Neuronal stem cell (in vitro differentiated cells): Measurements from ENCODE around the gene FIGLA.
A peak's percentile ranks its signal among the peaks of the same experiment; 100 is the strongest.

ENCODE experiments used
- DNase-seq: peaks from one replicate; pipeline ENCODE4 v3.0.0-alpha.2; 2013; ENCODE audit warnings: low spot score
- H2AFZ ChIP-seq: one replicate; pipeline ENCODE4 v1.6.1; 2013; ENCODE audit warnings: mild to moderate bottlenecking, low read length, inconsistent platforms
- H2AK5ac ChIP-seq: 2 replicates; pipeline ENCODE4 v1.6.1; 2013; ENCODE audit warnings: low read depth, mild to moderate bottlenecking, inconsistent platforms, low read length, moderate library complexity, mixed read lengths
- H2BK120ac ChIP-seq: 2 replicates; pipeline ENCODE4 v1.6.1; 2013; ENCODE audit warnings: low read depth, mild to moderate bottlenecking, inconsistent platforms, low read length, moderate library complexity, mixed read lengths
- H2BK12ac ChIP-seq: one replicate; pipeline ENCODE4 v1.6.1; 2013; ENCODE audit warnings: low read length, inconsistent platforms
- H2BK15ac ChIP-seq: 2 replicates; pipeline ENCODE4 v1.6.1; 2013; ENCODE audit warnings: mild to moderate bottlenecking, low read length, inconsistent platforms, mixed read lengths
- H2BK5ac ChIP-seq: one replicate; pipeline ENCODE4 v1.6.1; 2013; ENCODE audit warnings: inconsistent platforms, mild to moderate bottlenecking, low read length, moderate library complexity
- H3K14ac ChIP-seq: one replicate; pipeline ENCODE4 v1.6.1; 2013; ENCODE audit warnings: low read length, inconsistent platforms
- H3K18ac ChIP-seq: 2 replicates; pipeline ENCODE4 v1.6.1; 2013; ENCODE audit warnings: low read length, inconsistent platforms
- H3K23ac ChIP-seq: 2 replicates; pipeline ENCODE4 v1.6.1; 2013; ENCODE audit warnings: low read depth, mild to moderate bottlenecking, mixed read lengths, low read length, inconsistent platforms; ENCODE audit not compliant: poor library complexity
- H3K27ac ChIP-seq: replicated peaks from 3 replicates; pipeline ENCODE4 v1.5.1; 2013; ENCODE audit warnings: low read length, inconsistent platforms
- H3K27me3 ChIP-seq, 3 experiments: 2 replicates each; pipeline ENCODE4 v1.6.1; 2013; ENCODE audit warnings: low read length in 3 of 3, mild to moderate bottlenecking in 2 of 3, inconsistent platforms in 1 of 3, low read depth in 1 of 3, mixed read lengths in 1 of 3, moderate library complexity in 1 of 3; ENCODE audit not compliant: control insufficient read depth in 3 of 3, insufficient read depth in 3 of 3
- H3K36me3 ChIP-seq, 2 donors: replicated peaks in 1 of 2; 2 replicates each; pipeline ENCODE4 v1.6.1; 2013; ENCODE audit warnings: low read length in 2 of 2; ENCODE audit not compliant: control insufficient read depth in 2 of 2, insufficient read depth in 2 of 2
- H3K4ac ChIP-seq: 2 replicates; pipeline ENCODE4 v1.6.1; 2013; ENCODE audit warnings: inconsistent platforms, mild to moderate bottlenecking, low read length, moderate library complexity
- H3K4me1 ChIP-seq, 2 donors: 1 replicate in 1 of 2; 2 replicates in 1 of 2; pipeline ENCODE4 v1.6.1; 2013; ENCODE audit warnings: low read length in 2 of 2, low read depth in 1 of 2; ENCODE audit not compliant: control insufficient read depth in 2 of 2, insufficient read depth in 1 of 2
- H3K4me2 ChIP-seq: one replicate; pipeline ENCODE4 v1.6.1; 2013; ENCODE audit warnings: mild to moderate bottlenecking, low read length, inconsistent platforms; ENCODE audit not compliant: insufficient read depth, poor library complexity, severe bottlenecking
- H3K4me3 ChIP-seq, 2 donors: 2 replicates each; pipeline ENCODE4 v1.5.1; 2013; ENCODE audit warnings: low read length in 2 of 2, mild to moderate bottlenecking in 2 of 2, inconsistent platforms in 1 of 2, moderate library complexity in 1 of 2
- H3K79me1 ChIP-seq: one replicate; pipeline ENCODE4 v1.6.1; 2013; ENCODE audit warnings: low read depth, mild to moderate bottlenecking, inconsistent platforms, low read length, moderate library complexity
- H3K9ac ChIP-seq: one replicate; pipeline ENCODE4 v1.6.1; 2013; ENCODE audit warnings: mild to moderate bottlenecking, low read depth, low read length, inconsistent platforms; ENCODE audit not compliant: poor library complexity
- H3K9me3 ChIP-seq, 2 donors: replicated peaks in 1 of 2; 2 replicates each; pipeline versions ENCODE3 to v1.6.1; 2013; ENCODE audit warnings: low read length in 2 of 2, mild to moderate bottlenecking in 2 of 2, inconsistent platforms in 1 of 2, low read depth in 1 of 2, mixed read lengths in 1 of 2, moderate library complexity in 1 of 2; ENCODE audit not compliant: control insufficient read depth in 2 of 2, insufficient read depth in 1 of 2
- H4K8ac ChIP-seq: one replicate; pipeline ENCODE4 v1.6.1; 2013; ENCODE audit warnings: low read depth, mild to moderate bottlenecking, inconsistent platforms, low read length, moderate library complexity
- H4K91ac ChIP-seq: one replicate; pipeline ENCODE4 v1.6.1; 2013; ENCODE audit warnings: low read length, low read depth, mild to moderate bottlenecking, inconsistent platforms; ENCODE audit not compliant: poor library complexity
- WGBS, 2 donors: extraction: QIAGEN DNeasy Blood & Tissue Kit; methylation state at CpG; one replicate each; pipeline ENCODE4 v1.1.7; 2013; ENCODE audit warnings: missing lambda C conversion rate in 2 of 2, mixed read lengths in 1 of 2; ENCODE audit not compliant: insufficient read length in 2 of 2, insufficient replicate concordance in 1 of 2; ENCODE audit errors: extremely low coverage in 2 of 2; 5-methylcytosine and 5-hydroxymethylcytosine counted together

FIGLA gene

DNA sequence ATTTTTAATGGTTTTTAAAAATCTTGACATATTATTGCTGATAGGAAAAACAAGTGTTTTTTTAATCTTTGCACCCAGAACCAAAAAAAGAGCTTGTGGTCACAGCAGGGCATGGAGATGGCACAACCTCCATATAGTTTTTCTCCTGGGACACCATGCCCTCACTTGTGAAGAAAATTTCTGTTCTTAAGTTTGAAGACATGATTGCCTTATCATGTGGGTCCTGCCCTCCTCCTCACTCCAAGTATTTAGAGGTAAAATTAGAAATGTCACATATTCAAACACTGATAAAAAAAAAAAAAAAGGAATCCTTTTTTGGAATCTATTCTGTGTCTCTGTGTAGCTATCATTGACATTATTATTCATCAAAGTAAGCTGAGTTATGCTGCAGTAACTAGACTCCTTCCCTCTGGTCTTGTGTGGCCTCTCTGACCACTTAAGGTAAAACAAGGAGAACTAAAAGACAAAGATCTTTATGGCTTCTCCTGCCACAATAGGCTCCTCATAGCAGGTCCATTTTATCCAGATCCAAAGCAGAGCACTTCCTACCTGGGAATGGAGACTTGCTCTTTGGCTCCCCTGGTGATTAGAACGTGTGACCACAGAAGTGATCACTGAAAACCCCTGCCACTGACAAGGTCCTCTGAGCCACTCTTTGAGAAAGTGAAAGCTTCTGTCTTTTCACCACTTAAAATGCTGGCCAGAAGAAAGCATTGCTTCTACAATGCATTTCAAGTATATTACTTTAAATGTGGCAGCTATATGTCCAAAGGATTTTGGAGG lies 42.2 kb downstream of the FIGLA start:
- Histone ChIP-seq H3K4me1 (peaks cover 17 to 33% of the 10 kb centered on the region in 2 donors), H3K18ac (no peak overlapping the region), H2AK5ac (no peak overlapping the region), H3K27ac (no peak overlapping the region), H3K4ac (no peak overlapping the region), H3K4me2 (no peak overlapping the region), H3K36me3 (no peaks in the 10 kb centered on the region), H3K9me3 (peaks cover 3 to 4% of the 10 kb centered on the region in 2 donors), H4K91ac (no peak overlapping the region), H2BK5ac (no peak overlapping the region), H2BK12ac (no peak overlapping the region), H2BK15ac (no peak overlapping the region), H3K23ac (no peak overlapping the region), H3K14ac (no peak overlapping the region), H3K4me3 (no peak overlapping the region), H3K27me3 (no peaks in the 10 kb centered on the region), H4K8ac (no peak overlapping the region), H2AFZ (no peak overlapping the region), H3K9ac (no peak overlapping the region), H2BK120ac (no peak overlapping the region), H3K79me1 (peaks cover 3% of the 10 kb centered on the region)
- no peak for DNase-seq
- WGBS, 2 donors: no CpG with 5 or more reads among the region's 1 CpG

DNA sequence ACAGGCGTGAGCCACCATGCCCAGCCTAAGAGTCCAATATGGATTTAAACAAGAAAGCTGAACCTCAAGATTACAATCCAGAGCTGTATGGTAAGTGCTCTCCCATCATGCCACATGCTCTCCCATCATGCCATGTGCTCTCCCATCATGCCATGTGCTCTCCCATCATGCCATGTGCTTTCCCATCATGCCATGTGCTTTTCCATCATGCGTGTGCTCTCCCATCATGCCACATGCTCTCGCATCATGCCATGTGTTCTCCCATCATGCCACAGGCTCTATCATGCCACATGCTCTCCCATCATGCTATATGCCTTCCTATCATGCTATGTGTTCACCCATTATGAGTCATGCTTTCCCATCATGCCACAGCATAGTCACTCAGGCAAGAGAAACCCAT lies 43.2 kb downstream of the FIGLA start:
- peaks cover 3 to 4% of the 10 kb centered on the region in 2 donors for H3K9me3 ChIP-seq
- H2BK5ac ChIP-seq: no peak overlapping the region
- no peak overlapping the region for H2BK15ac ChIP-seq
- peaks cover 3% of the 10 kb centered on the region for H3K79me1 ChIP-seq
- H3K9ac ChIP-seq: no peak overlapping the region
- peaks cover 17 to 32% of the 10 kb centered on the region in 2 donors for H3K4me1 ChIP-seq
- H2AFZ ChIP-seq: no peak overlapping the region
- no peak for DNase-seq
- WGBS, 2 donors: no CpG with 5 or more reads among the region's 3 CpGs
- no peaks in the 10 kb centered on the region for H3K36me3 ChIP-seq
- H3K4me3 ChIP-seq: peak overlapping the region in 1 of 2 donors; percentile 7
- no peak overlapping the region for H4K8ac ChIP-seq
- H3K14ac ChIP-seq: no peak overlapping the region
- no peak overlapping the region for H3K4me2 ChIP-seq
- H3K23ac ChIP-seq: no peak overlapping the region
- H4K91ac ChIP-seq: no peak overlapping the region
- no peak overlapping the region for H3K4ac ChIP-seq
- H2BK12ac ChIP-seq: no peak overlapping the region
- no peaks in the 10 kb centered on the region for H3K27me3 ChIP-seq
- no peak overlapping the region for H3K18ac ChIP-seq
- H3K27ac ChIP-seq: no peak overlapping the region
- no peak overlapping the region for H2BK120ac ChIP-seq
- H2AK5ac ChIP-seq: no peak overlapping the region

DNA sequence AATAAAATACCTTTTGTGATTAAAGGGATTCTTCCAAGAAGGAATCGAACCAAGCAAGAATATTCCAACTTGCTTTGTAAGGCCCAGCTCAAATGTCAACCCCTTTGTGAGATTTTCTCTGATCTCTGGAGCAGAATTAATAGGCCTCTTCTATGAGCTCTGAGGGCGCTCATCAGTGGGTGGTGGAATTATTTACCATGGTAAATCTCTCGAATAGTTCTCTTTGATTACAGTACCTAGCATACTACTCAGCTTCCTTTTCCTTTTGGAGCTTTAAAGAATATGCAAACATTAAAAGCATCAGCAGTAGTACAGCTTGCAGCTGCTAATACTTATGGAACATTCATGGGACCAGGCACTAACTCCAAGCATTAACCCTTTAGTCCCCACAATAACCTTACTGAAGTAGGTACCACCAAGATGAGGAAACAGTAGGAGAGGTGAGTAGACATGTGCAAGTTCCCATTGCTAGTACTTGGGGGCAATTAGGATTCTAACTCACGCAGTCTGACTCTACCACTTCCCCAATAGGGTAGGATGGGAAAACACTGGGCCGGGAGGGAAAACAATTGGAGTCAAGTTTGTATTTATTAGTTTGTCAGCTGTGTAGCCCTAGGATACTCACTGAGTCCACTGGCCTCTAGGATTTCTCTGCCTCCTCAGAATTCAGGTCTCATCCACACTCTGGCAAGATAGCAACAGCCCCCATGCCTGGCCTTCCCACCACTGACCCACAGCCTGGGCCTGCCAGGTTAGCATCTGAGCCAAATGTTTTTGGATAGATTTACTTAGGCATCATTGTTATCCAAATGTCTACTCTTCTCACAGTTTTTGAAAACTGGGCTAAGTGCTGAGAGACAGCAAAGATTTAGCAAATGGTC lies 44.1 kb downstream of the FIGLA start:
- peak; percentile 49 for DNase-seq
- Histone ChIP-seq H3K79me1 (peaks cover 3% of the 10 kb centered on the region), H3K4ac (no peak overlapping the region), H3K9me3 (peaks cover 3 to 7% of the 10 kb centered on the region in 2 donors), H4K8ac (no peak overlapping the region), H3K18ac (no peak overlapping the region), H4K91ac (no peak overlapping the region), H3K36me3 (peaks cover 0 to 3% of the 10 kb centered on the region in 2 donors), H3K27ac (no peak overlapping the region), H2BK5ac (no peak overlapping the region), H3K27me3 (no peaks in the 10 kb centered on the region), H2BK15ac (no peak overlapping the region), H3K4me1 (peaks cover 19 to 35% of the 10 kb centered on the region in 2 donors), H3K14ac (no peak overlapping the region), H3K23ac (no peak overlapping the region), H2BK12ac (no peak overlapping the region), H3K4me2 (no peak overlapping the region), H2AK5ac (no peak overlapping the region), H3K4me3 (no peak overlapping the region), H2AFZ (no peak overlapping the region), H2BK120ac (no peak overlapping the region), H3K9ac (no peak overlapping the region)
- no CpG with 5 or more reads among the region's 5 CpGs for WGBS, 2 donors

GRCh38 chr2:70745276-70745825 lies 45.1 kb downstream of the FIGLA start:
- Histone ChIP-seq H3K4me1 (peaks cover 21 to 35% of the 10 kb centered on the region in 2 donors), H3K4ac (no peak overlapping the region), H2AFZ (no peak overlapping the region), H3K27ac (no peak overlapping the region), H2BK15ac (no peak overlapping the region), H4K8ac (no peak overlapping the region), H3K4me2 (no peak overlapping the region), H2BK12ac (no peak overlapping the region), H2BK5ac (no peak overlapping the region), H3K18ac (no peak overlapping the region), H3K36me3 (peaks cover 0 to 7% of the 10 kb centered on the region in 2 donors), H3K4me3 (no peak overlapping the region), H3K79me1 (peaks cover 3% of the 10 kb centered on the region), H2AK5ac (no peak overlapping the region), H3K27me3 (no peaks in the 10 kb centered on the region), H3K23ac (no peak overlapping the region), H3K9me3 (peaks cover 3 to 7% of the 10 kb centered on the region in 2 donors), H2BK120ac (no peak overlapping the region), H3K9ac (no peak overlapping the region), H3K14ac (no peak overlapping the region), H4K91ac (no peak overlapping the region)
- no peak for DNase-seq
- WGBS, 2 donors: no CpG with 5 or more reads among the region's 3 CpGs
